ENCODE measurements around the gene FDX1.

FDX1 gene

GRCh38 chr11:110513259-110513801 is 83.6 kb downstream of the FDX1 start:
- no peak for DNase-seq

GRCh38 chr11:110513846-110514437 is 84.2 kb downstream of the FDX1 start:
- no peak for DNase-seq
